ENCODE measurements around the gene FCER2. TPM values are rescaled to one million over a fixed set of nuclear protein-coding genes. Genes with fewer than 3 reads are reported as not detected.
"Not testable (repeated sequence)": the region's sequence is repeated elsewhere in the genome, so short reads cannot be mapped to it uniquely, and the experiment has no call there.

The FCER2 gene
- total RNA-seq, 1 experiment from 2014 or later = not detected

DNA sequence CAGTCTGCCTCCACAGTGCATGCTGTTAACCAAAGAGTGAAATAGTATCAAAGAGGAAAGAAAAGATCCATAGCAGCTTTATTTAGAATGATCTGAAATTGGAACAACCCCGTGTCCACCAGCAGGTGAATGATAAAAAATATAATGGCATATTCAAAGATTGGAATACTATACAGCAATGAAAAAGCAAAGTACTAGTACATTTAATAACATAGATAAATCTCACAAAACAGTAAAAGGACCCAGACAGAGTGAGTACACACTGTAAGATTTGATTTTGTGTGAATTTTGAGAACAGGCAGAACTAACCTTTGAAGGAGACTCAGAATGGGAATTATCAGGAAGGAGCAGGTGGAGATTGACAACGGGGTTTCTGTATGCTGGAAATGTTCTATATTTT lies 46.2 kb upstream of the FCER2 start:
- intact Hi-C loops (cut with micrococcal nuclease; ENCODE audit: unreplicated experiment) = no loop called here
- POLR2A ChIA-PET (ENCODE audit: low non-redundant PET) = no interaction called here
- Histone ChIP-seq H3K9me3 (ENCODE audit: low read depth, low read length, poor library complexity, severe bottlenecking) (no peaks in the 10 kb centered on the region), H3K27ac (ENCODE audit: low read depth, low read length, poor library complexity, severe bottlenecking) (no peak overlapping the region), H3K36me3 (ENCODE audit: insufficient read depth, low read length, poor library complexity, severe bottlenecking) (no peaks in the 10 kb centered on the region), H3K27me3 (replicated peaks; ENCODE audit: insufficient read depth, low read depth, low read length, poor library complexity) (peaks cover 6% of the 10 kb centered on the region), H3K4me1 (ENCODE audit: insufficient read depth, low read length, poor library complexity, severe bottlenecking) (no peaks in the 10 kb centered on the region), H3K4me3 (ENCODE audit: low read depth, low read length, poor library complexity, severe bottlenecking) (no peak overlapping the region)
- TF ChIP-seq, protein P1, sequence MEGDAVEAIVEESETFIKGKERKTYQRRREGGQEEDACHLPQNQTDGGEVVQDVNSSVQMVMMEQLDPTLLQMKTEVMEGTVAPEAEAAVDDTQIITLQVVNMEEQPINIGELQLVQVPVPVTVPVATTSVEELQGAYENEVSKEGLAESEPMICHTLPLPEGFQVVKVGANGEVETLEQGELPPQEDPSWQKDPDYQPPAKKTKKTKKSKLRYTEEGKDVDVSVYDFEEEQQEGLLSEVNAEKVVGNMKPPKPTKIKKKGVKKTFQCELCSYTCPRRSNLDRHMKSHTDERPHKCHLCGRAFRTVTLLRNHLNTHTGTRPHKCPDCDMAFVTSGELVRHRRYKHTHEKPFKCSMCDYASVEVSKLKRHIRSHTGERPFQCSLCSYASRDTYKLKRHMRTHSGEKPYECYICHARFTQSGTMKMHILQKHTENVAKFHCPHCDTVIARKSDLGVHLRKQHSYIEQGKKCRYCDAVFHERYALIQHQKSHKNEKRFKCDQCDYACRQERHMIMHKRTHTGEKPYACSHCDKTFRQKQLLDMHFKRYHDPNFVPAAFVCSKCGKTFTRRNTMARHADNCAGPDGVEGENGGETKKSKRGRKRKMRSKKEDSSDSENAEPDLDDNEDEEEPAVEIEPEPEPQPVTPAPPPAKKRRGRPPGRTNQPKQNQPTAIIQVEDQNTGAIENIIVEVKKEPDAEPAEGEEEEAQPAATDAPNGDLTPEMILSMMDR (conservative IDR thresholded peaks at IDR 0.05; ENCODE audit: low read depth, low read length) = no peak
- TF ChIP-seq EZH2 (IDR thresholded peaks at IDR 0.05; ENCODE audit: borderline replicate concordance, low read depth, low read length, poor library complexity, severe bottlenecking) = no peak
- BruUV-seq (replicated peaks) = no TSS peak
- CTCF ChIA-PET = no interaction called here
- no peak for DNase-seq (ENCODE audit: low spot score)

DNA sequence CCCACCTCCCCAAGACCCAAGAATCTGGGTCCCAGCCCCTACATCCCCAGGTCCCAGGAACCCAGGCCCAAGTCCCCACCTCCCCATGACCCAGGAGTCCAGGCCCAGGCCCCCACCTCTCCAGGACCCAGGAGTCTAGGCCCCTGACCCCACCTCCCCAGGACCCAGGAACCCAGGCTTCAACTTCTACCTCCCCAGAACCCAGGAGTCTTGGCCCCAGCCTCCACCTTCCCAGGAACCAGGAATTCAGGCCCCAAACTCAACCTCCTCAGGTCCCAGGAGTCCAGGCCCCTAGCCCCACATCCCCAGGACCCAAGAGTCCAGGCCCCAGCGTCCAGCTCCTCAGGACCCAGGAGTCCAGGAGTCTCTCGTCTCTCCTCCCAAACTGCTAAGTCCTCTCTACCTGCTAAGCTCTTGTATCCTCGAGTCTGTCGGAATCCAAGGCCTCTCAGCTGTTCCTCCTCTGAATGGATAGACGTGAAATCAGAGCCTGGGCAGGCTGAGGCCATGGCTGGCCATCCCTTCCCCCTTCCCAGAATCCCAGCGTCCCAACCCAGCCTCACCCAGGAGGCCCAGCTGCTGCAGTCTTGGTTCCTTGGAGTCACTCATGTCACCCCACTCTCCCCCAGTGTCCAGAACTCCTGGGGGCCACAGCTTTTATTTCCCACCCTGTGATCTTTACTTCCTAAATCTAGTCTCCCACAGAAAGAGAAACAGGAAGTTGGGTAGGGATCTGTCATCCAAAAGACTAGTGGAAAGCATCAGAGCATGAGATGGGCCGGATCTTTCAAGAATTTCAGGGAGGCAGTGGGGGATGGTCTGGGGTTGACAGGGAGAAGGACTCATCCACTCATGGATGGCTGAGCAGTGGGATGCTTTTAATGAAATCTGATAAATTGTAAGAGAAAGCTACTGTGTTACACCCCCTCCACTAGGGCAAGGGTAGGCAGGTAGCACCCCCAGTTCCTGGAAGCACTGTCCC lies 45.3 kb upstream of the FCER2 start, which contains the start of gene CD209:
Gene CD209 (minus strand): TSS at position 632 of the 982 bp plus-strand sequence. CDS start 23 bp downstream, at position 609.
- POLR2A ChIA-PET (ENCODE audit: low non-redundant PET) = no interaction called here
- no peak for DNase-seq (ENCODE audit: low spot score)

DNA sequence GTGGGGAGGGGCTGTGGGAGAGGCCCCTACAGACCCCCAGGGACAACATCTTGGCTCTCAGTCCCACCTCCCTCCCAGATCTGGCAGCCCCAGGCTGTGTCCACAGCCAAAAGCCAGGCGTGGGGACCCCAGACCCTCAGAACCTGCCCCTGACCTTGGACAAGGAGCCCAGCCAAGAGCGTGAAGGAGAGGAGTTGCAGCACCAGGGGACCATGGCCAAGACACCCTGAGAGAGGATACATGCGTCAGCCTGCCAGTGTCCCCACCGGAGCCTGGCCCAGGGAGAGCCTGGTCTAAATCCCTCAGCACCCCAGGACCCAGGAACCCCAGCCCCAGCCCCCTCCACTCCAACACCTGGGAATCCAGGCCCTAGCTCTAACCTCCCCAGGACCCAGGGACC lies 44.4 kb upstream of the FCER2 start:
- CTCF ChIA-PET; intact Hi-C loops (cut with micrococcal nuclease; ENCODE audit: unreplicated experiment); BruUV-seq (replicated peaks); H3K4me3 ChIP-seq (ENCODE audit: low read depth, low read length, poor library complexity, severe bottlenecking); H3K36me3 ChIP-seq (ENCODE audit: insufficient read depth, low read length, poor library complexity, severe bottlenecking); H3K9me3 ChIP-seq (ENCODE audit: low read depth, low read length, poor library complexity, severe bottlenecking); DNase-seq (ENCODE audit: low spot score); H3K4me1 ChIP-seq (ENCODE audit: insufficient read depth, low read length, poor library complexity, severe bottlenecking); H3K27ac ChIP-seq (ENCODE audit: low read depth, low read length, poor library complexity, severe bottlenecking); POLR2A ChIA-PET (ENCODE audit: low non-redundant PET): not testable (repeated sequence)
- peaks cover 17% of the 10 kb centered on the region for H3K27me3 ChIP-seq (replicated peaks; ENCODE audit: insufficient read depth, low read depth, low read length, poor library complexity)

More for the DNA sequence above, 45.3 kb upstream of the FCER2 start, which contains the start of gene CD209:
- no peaks in the 10 kb centered on the region for H3K36me3 ChIP-seq (ENCODE audit: insufficient read depth, low read length, poor library complexity, severe bottlenecking)
- no peaks in the 10 kb centered on the region for H3K4me1 ChIP-seq (ENCODE audit: insufficient read depth, low read length, poor library complexity, severe bottlenecking)
- no TSS peak for BruUV-seq (replicated peaks)
- TF ChIP-seq, protein P1 (conservative IDR thresholded peaks at IDR 0.05; ENCODE audit: low read depth, low read length) = no peak
- no peak for TF ChIP-seq EZH2 (IDR thresholded peaks at IDR 0.05; ENCODE audit: borderline replicate concordance, low read depth, low read length, poor library complexity, severe bottlenecking)
- no peak within 1 kb of the TSS for H3K27ac ChIP-seq (ENCODE audit: low read depth, low read length, poor library complexity, severe bottlenecking)
- no peak within 1 kb of the TSS for H3K4me3 ChIP-seq (ENCODE audit: low read depth, low read length, poor library complexity, severe bottlenecking)
- H3K9me3 ChIP-seq (ENCODE audit: low read depth, low read length, poor library complexity, severe bottlenecking) = no peaks in the 10 kb centered on the region
- H3K27me3 ChIP-seq (replicated peaks; ENCODE audit: insufficient read depth, low read depth, low read length, poor library complexity) = peaks cover 12% of the 10 kb centered on the region
- CTCF ChIA-PET = no interaction called here
- intact Hi-C loops (cut with micrococcal nuclease; ENCODE audit: unreplicated experiment) = no loop called here
